Measurements from ENCODE around the gene CFAP299.

The CFAP299 gene

GRCh38 chr4:80963051-80963450 is 627.5 kb downstream of the CFAP299 start:
- H3K9me3 ChIP-seq (ENCODE audit: insufficient read depth, low read depth, low read length): no peaks in the 10 kb centered on the region
- no peak overlapping the region for H2BK120ac ChIP-seq (ENCODE audit: insufficient read depth, low read length, poor library complexity)

GRCh38 chr4:80967346-80967745 is 631.8 kb downstream of the CFAP299 start:
- no peak overlapping the region for H3K4me3 ChIP-seq (ENCODE audit: low read depth, low read length)

More at GRCh38 chr4:80963051-80963450, 627.5 kb downstream of the CFAP299 start:
- Histone ChIP-seq H3K79me1 (ENCODE audit: low read length) (no peaks in the 10 kb centered on the region), H3K23ac (ENCODE audit: low read length) (no peak overlapping the region), H3K79me2 (ENCODE audit: control insufficient read depth, insufficient read depth, low read length, poor library complexity) (no peaks in the 10 kb centered on the region), H2AK5ac (ENCODE audit: low read length) (no peak overlapping the region), H2BK12ac (ENCODE audit: low read length) (no peak overlapping the region), H3K18ac (ENCODE audit: low read length) (no peak overlapping the region), H2BK5ac (ENCODE audit: low read depth, low read length, poor library complexity) (no peak overlapping the region), H3K27me3 (ENCODE audit: insufficient read depth, low read length) (no peaks in the 10 kb centered on the region), H3K27ac (ENCODE audit: low read depth, low read length) (no peak overlapping the region), H4K12ac (ENCODE audit: low read depth, low read length) (no peak overlapping the region), H3K4me3 (ENCODE audit: low read depth, low read length) (no peak overlapping the region), H2AFZ (ENCODE audit: insufficient read depth, low read length, poor library complexity) (no peak overlapping the region), H4K91ac (ENCODE audit: low read depth, low read length) (no peak overlapping the region), H3K4me2 (ENCODE audit: low read length) (no peak overlapping the region), H3K36me3 (ENCODE audit: control insufficient read depth in 1 of 2, insufficient read depth in 2 of 2, low read length in 2 of 2) (no peaks in the 10 kb centered on the region), H3K4me1 (ENCODE audit: control insufficient read depth in 1 of 2, insufficient read depth in 2 of 2, low read length in 2 of 2) (no peaks in the 10 kb centered on the region), H3K9ac (ENCODE audit: low read length) (no peak overlapping the region), H3K14ac (ENCODE audit: low read length) (no peak overlapping the region), H3K4ac (ENCODE audit: low read depth, low read length) (no peak overlapping the region), H4K8ac (ENCODE audit: low read depth, low read length) (no peak overlapping the region)
- WGBS (ENCODE audit: extremely low coverage, insufficient coverage, insufficient read length): no CpG with 5 or more reads among the region's 2 CpGs
- no peak for DNase-seq

GRCh38 chr4:80980239-80980638 is 644.7 kb downstream of the CFAP299 start:
- H2BK12ac ChIP-seq (ENCODE audit: low read length): no peak overlapping the region

More at GRCh38 chr4:80967346-80967745, 631.8 kb downstream of the CFAP299 start:
- H4K12ac ChIP-seq (ENCODE audit: low read depth, low read length): no peak overlapping the region
- no peaks in the 10 kb centered on the region for H3K36me3 ChIP-seq (ENCODE audit: control insufficient read depth in 1 of 2, insufficient read depth in 2 of 2, low read length in 2 of 2)
- no peak overlapping the region for H2BK12ac ChIP-seq (ENCODE audit: low read length)
- no peak overlapping the region for H2BK120ac ChIP-seq (ENCODE audit: insufficient read depth, low read length, poor library complexity)
- H2BK5ac ChIP-seq (ENCODE audit: low read depth, low read length, poor library complexity): no peak overlapping the region
- no peak overlapping the region for H3K23ac ChIP-seq (ENCODE audit: low read length)
- no peak overlapping the region for H3K4me2 ChIP-seq (ENCODE audit: low read length)
- no peak overlapping the region for H3K14ac ChIP-seq (ENCODE audit: low read length)
- no peak overlapping the region for H2AK5ac ChIP-seq (ENCODE audit: low read length)
- no peak overlapping the region for H4K91ac ChIP-seq (ENCODE audit: low read depth, low read length)
- H3K79me1 ChIP-seq (ENCODE audit: low read length): no peaks in the 10 kb centered on the region
- no peak overlapping the region for H3K4ac ChIP-seq (ENCODE audit: low read depth, low read length)
- H3K9ac ChIP-seq (ENCODE audit: low read length): no peak overlapping the region
- no peaks in the 10 kb centered on the region for H3K9me3 ChIP-seq (ENCODE audit: insufficient read depth, low read depth, low read length)
- H3K18ac ChIP-seq (ENCODE audit: low read length): no peak overlapping the region
- no peak overlapping the region for H2AFZ ChIP-seq (ENCODE audit: insufficient read depth, low read length, poor library complexity)
- H3K27me3 ChIP-seq (ENCODE audit: insufficient read depth, low read length): no peaks in the 10 kb centered on the region
- no peaks in the 10 kb centered on the region for H3K79me2 ChIP-seq (ENCODE audit: control insufficient read depth, insufficient read depth, low read length, poor library complexity)
- WGBS (ENCODE audit: extremely low coverage, insufficient coverage, insufficient read length): no CpG with 5 or more reads among the region's 4 CpGs
- DNase-seq: no peak
- no peaks in the 10 kb centered on the region for H3K4me1 ChIP-seq (ENCODE audit: control insufficient read depth in 1 of 2, insufficient read depth in 2 of 2, low read length in 2 of 2)
- no peak overlapping the region for H4K8ac ChIP-seq (ENCODE audit: low read depth, low read length)
- no peak overlapping the region for H3K27ac ChIP-seq (ENCODE audit: low read depth, low read length)

GRCh38 chr4:80986011-80986410 is 650.5 kb downstream of the CFAP299 start:
- no peak overlapping the region for H2BK12ac ChIP-seq (ENCODE audit: low read length)
- H4K91ac ChIP-seq (ENCODE audit: low read depth, low read length): no peak overlapping the region
- H3K4ac ChIP-seq (ENCODE audit: low read depth, low read length): no peak overlapping the region
- no peak overlapping the region for H2AFZ ChIP-seq (ENCODE audit: insufficient read depth, low read length, poor library complexity)
- no peak overlapping the region for H2AK5ac ChIP-seq (ENCODE audit: low read length)
- no peak overlapping the region for H3K27ac ChIP-seq (ENCODE audit: low read depth, low read length)
- no peak overlapping the region for H3K23ac ChIP-seq (ENCODE audit: low read length)
- no peaks in the 10 kb centered on the region for H3K36me3 ChIP-seq (ENCODE audit: control insufficient read depth in 1 of 2, insufficient read depth in 2 of 2, low read length in 2 of 2)
- H3K18ac ChIP-seq (ENCODE audit: low read length): no peak overlapping the region
- H4K8ac ChIP-seq (ENCODE audit: low read depth, low read length): no peak overlapping the region
- H3K79me1 ChIP-seq (ENCODE audit: low read length): no peaks in the 10 kb centered on the region
- no peak overlapping the region for H2BK5ac ChIP-seq (ENCODE audit: low read depth, low read length, poor library complexity)
- H3K4me2 ChIP-seq (ENCODE audit: low read length): no peak overlapping the region
- H3K79me2 ChIP-seq (ENCODE audit: control insufficient read depth, insufficient read depth, low read length, poor library complexity): no peaks in the 10 kb centered on the region
- H3K4me3 ChIP-seq (ENCODE audit: low read depth, low read length): no peak overlapping the region
- no peak overlapping the region for H2BK120ac ChIP-seq (ENCODE audit: insufficient read depth, low read length, poor library complexity)
- H3K27me3 ChIP-seq (ENCODE audit: insufficient read depth, low read length): no peaks in the 10 kb centered on the region
- no peaks in the 10 kb centered on the region for H3K9me3 ChIP-seq (ENCODE audit: insufficient read depth, low read depth, low read length)
- no peak for DNase-seq
- H4K12ac ChIP-seq (ENCODE audit: low read depth, low read length): no peak overlapping the region
- no peak overlapping the region for H3K9ac ChIP-seq (ENCODE audit: low read length)
- H3K4me1 ChIP-seq (ENCODE audit: control insufficient read depth in 1 of 2, insufficient read depth in 2 of 2, low read length in 2 of 2): no peaks in the 10 kb centered on the region
- H3K14ac ChIP-seq (ENCODE audit: low read length): no peak overlapping the region

More at GRCh38 chr4:80980239-80980638, 644.7 kb downstream of the CFAP299 start:
- H3K79me2 ChIP-seq (ENCODE audit: control insufficient read depth, insufficient read depth, low read length, poor library complexity): no peaks in the 10 kb centered on the region
- no peak overlapping the region for H3K4ac ChIP-seq (ENCODE audit: low read depth, low read length)
- no peak overlapping the region for H3K4me3 ChIP-seq (ENCODE audit: low read depth, low read length)
- H3K4me2 ChIP-seq (ENCODE audit: low read length): no peak overlapping the region
- H2BK120ac ChIP-seq (ENCODE audit: insufficient read depth, low read length, poor library complexity): no peak overlapping the region
- no peak overlapping the region for H3K27ac ChIP-seq (ENCODE audit: low read depth, low read length)
- no peak overlapping the region for H3K9ac ChIP-seq (ENCODE audit: low read length)
- no peaks in the 10 kb centered on the region for H3K4me1 ChIP-seq (ENCODE audit: control insufficient read depth in 1 of 2, insufficient read depth in 2 of 2, low read length in 2 of 2)
- DNase-seq: no peak
- no peaks in the 10 kb centered on the region for H3K36me3 ChIP-seq (ENCODE audit: control insufficient read depth in 1 of 2, insufficient read depth in 2 of 2, low read length in 2 of 2)
- H4K12ac ChIP-seq (ENCODE audit: low read depth, low read length): no peak overlapping the region
- no peak overlapping the region for H3K14ac ChIP-seq (ENCODE audit: low read length)
- WGBS (ENCODE audit: extremely low coverage, insufficient coverage, insufficient read length): no CpG with 5 or more reads among the region's 3 CpGs
- no peaks in the 10 kb centered on the region for H3K27me3 ChIP-seq (ENCODE audit: insufficient read depth, low read length)
- H4K8ac ChIP-seq (ENCODE audit: low read depth, low read length): no peak overlapping the region
- no peak overlapping the region for H2AFZ ChIP-seq (ENCODE audit: insufficient read depth, low read length, poor library complexity)
- no peak overlapping the region for H2AK5ac ChIP-seq (ENCODE audit: low read length)
- no peaks in the 10 kb centered on the region for H3K9me3 ChIP-seq (ENCODE audit: insufficient read depth, low read depth, low read length)
- no peak overlapping the region for H3K23ac ChIP-seq (ENCODE audit: low read length)
- no peaks in the 10 kb centered on the region for H3K79me1 ChIP-seq (ENCODE audit: low read length)
- H4K91ac ChIP-seq (ENCODE audit: low read depth, low read length): no peak overlapping the region
- H3K18ac ChIP-seq (ENCODE audit: low read length): no peak overlapping the region
- no peak overlapping the region for H2BK5ac ChIP-seq (ENCODE audit: low read depth, low read length, poor library complexity)
